ENCODE measurements around the gene ADCY9. TPM values are rescaled to one million over a fixed set of nuclear protein-coding genes. Genes with fewer than 3 reads are reported as not detected.

ADCY9 gene
- total and polyA plus RNA-seq, 2 experiments from 2014 or later = 2.2 to 18.3 TPM

DNA sequence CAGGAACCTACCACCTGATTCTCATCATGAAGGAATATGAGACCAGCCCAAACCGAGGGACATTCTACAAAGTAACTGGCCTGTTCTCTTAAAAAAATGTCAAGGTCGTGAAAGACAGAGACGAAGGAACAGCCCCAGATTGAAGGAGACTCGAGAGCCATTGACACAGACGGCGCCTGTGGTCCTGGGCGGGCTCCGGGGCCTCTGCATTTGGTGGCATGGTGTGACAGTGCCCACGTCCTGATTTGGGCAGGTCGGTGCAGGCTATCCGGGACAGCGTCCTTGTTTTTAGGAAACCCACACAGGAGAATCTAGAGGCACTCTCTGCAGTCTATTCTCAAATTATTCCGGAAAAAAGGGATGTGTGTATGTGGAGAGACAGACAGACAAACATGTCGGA, 64.1 kb downstream of the ADCY9 start (continued):
- no peak for TF ChIP-seq ZNF462 (CRISPR knock-in tag; IDR thresholded peaks at IDR 0.05)

GRCh38 chr16:4051591-4051990, 64.7 kb downstream of the ADCY9 start:
- no peaks in the 10 kb centered on the region for H3K27me3 ChIP-seq (ENCODE audit: insufficient read depth)
- no peak overlapping the region for H3K27ac Mint-ChIP-seq
- H2AFZ ChIP-seq = no peak overlapping the region
- no peaks in the 10 kb centered on the region; the same call in 2 of the 3 replicates for H3K9me3 Mint-ChIP-seq
- H3K27me3 Mint-ChIP-seq (ENCODE audit: insufficient read depth, low read depth, poor library complexity) = no peaks in the 10 kb centered on the region
- no peaks in the 10 kb centered on the region for H3K79me2 ChIP-seq (replicated peaks; ENCODE audit: insufficient read depth)
- H3K36me3 Mint-ChIP-seq (ENCODE audit: low read depth) = no peaks in the 10 kb centered on the region; the same call in 2 of the 3 replicates
- no peak overlapping the region for H3K4me3 ChIP-seq
- no peaks in the 10 kb centered on the region for H3F3A ChIP-seq (replicated peaks; ENCODE audit: low read depth)
- H4K20me1 ChIP-seq (replicated peaks; ENCODE audit: insufficient read depth) = no peaks in the 10 kb centered on the region
- no peak for TF ChIP-seq EZH2 (IDR thresholded peaks at IDR 0.05; ENCODE audit: low read depth, unreplicated experiment)
- H3K9me2 ChIP-seq (ENCODE audit: insufficient read depth) = no peaks in the 10 kb centered on the region
- no peak for DNase-seq (ENCODE audit: low spot score)
- no peaks in the 10 kb centered on the region for H3K36me3 ChIP-seq (ENCODE audit: insufficient read depth)
- H3K4me1 ChIP-seq (ENCODE audit: insufficient read depth) = peaks cover 9% of the 10 kb centered on the region
- H3K4me3 Mint-ChIP-seq = no peak overlapping the region
- no peak for ATAC-seq
- H3K4me1 Mint-ChIP-seq = peaks cover 13% of the 10 kb centered on the region; the same call in 2 of the 3 replicates
- H3K27ac ChIP-seq (ENCODE audit: low read depth) = peak overlapping the region; percentile 55; the same call in 1 of the 2 replicates
- H3K4me2 ChIP-seq = no peak overlapping the region

DNA sequence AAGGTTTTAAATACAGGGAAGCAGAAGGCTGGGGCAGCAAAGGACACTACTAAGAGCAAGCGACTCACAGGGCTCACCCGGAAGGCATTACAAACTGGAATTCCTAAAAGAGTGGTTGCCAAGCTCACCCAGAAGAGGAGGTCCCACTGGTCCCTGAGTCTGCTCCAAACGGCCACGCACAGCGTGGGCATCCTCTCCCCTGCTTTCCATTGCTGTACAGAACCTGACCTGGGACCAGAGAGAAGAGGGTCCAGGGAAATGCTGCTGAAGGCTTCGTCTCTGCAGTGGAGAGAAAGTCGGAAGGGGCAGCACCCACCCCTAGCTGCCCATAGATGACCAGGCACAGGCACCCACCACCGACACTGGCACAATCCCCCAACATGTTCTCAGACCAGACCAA, 67.2 kb downstream of the ADCY9 start:
- H3K4me3 Mint-ChIP-seq = no peak overlapping the region
- no peaks in the 10 kb centered on the region for H4K20me1 ChIP-seq (replicated peaks; ENCODE audit: insufficient read depth)
- no peak overlapping the region for H3K4me3 ChIP-seq
- no peaks in the 10 kb centered on the region for H3F3A ChIP-seq (replicated peaks; ENCODE audit: low read depth)
- H2AFZ ChIP-seq = no peak overlapping the region
- H3K4me1 ChIP-seq (ENCODE audit: insufficient read depth) = peaks cover 4% of the 10 kb centered on the region
- H3K36me3 Mint-ChIP-seq (ENCODE audit: low read depth) = no peaks in the 10 kb centered on the region; the same call in 2 of the 3 replicates
- H3K4me2 ChIP-seq = no peak overlapping the region
- H3K27me3 ChIP-seq (ENCODE audit: insufficient read depth) = no peaks in the 10 kb centered on the region
- no peak for DNase-seq (ENCODE audit: low spot score)
- H3K27ac Mint-ChIP-seq = no peak overlapping the region
- no peaks in the 10 kb centered on the region for H3K27me3 Mint-ChIP-seq (ENCODE audit: insufficient read depth, low read depth, poor library complexity)
- no peaks in the 10 kb centered on the region for H3K36me3 ChIP-seq (ENCODE audit: insufficient read depth)
- H3K27ac ChIP-seq (ENCODE audit: low read depth) = no peak overlapping the region
- H3K79me2 ChIP-seq (replicated peaks; ENCODE audit: insufficient read depth) = no peaks in the 10 kb centered on the region
- peaks cover 7% of the 10 kb centered on the region; the same call in 2 of the 3 replicates for H3K4me1 Mint-ChIP-seq
- no peak for ATAC-seq
- H3K9me3 Mint-ChIP-seq = no peaks in the 10 kb centered on the region; the same call in 2 of the 3 replicates
- no peak for TF ChIP-seq POLR2AphosphoS5 (IDR thresholded peaks at IDR 0.05; ENCODE audit: low read depth)
- TF ChIP-seq REST (IDR thresholded peaks at IDR 0.05; ENCODE audit: unreplicated experiment) = no peak
- no peak for TF ChIP-seq ZNF331 (CRISPR knock-in tag; IDR thresholded peaks at IDR 0.05; ENCODE audit: low read depth)
- TF ChIP-seq EZH2 (IDR thresholded peaks at IDR 0.05; ENCODE audit: low read depth, unreplicated experiment) = no peak
- H3K9me2 ChIP-seq (ENCODE audit: insufficient read depth) = no peaks in the 10 kb centered on the region

Measured in GM23338 (cell line).